ENCODE measurements around the gene TJP2. TPM values are rescaled to one million over a fixed set of nuclear protein-coding genes. Genes with fewer than 3 reads are reported as not detected.
A peak's percentile ranks its signal among the peaks of the same experiment; 100 is the strongest.
"Not testable (repeated sequence)": the region's sequence is repeated elsewhere in the genome, so short reads cannot be mapped to it uniquely, and the experiment has no call there.

Gene TJP2
- total and polyA plus RNA-seq, 4 experiments from 2014 or later = 2.4 to 10.3 (median 8.8) TPM

GRCh38 chr9:69158471-69158870 lies 15.6 kb upstream of the TJP2 start:
- Mint-ChIP-seq H3K4me1 (peaks cover 0 to 1% (median 0%) of the 10 kb centered on the region in 4 donors), H3K27ac (no peak overlapping the region), H3K9me3 (peaks cover 0 to 2% (median 0%) of the 10 kb centered on the region in 8 donors), H3K4me3 (no peak overlapping the region), H3K27me3 (no peaks in the 10 kb centered on the region), H3K36me3 (peaks cover 0 to 12% of the 10 kb centered on the region in 2 donors)
- DNase-seq = no peak
- intact Hi-C loops (cut with micrococcal nuclease) = no loop called here
- Histone ChIP-seq H3K36me3 (ENCODE audit: insufficient read depth, low read length) (no peaks in the 10 kb centered on the region), H3K4me1 (ENCODE audit: insufficient read depth, low read length) (no peaks in the 10 kb centered on the region), H3K4me3 (ENCODE audit: low read length in 2 of 2) (no peak overlapping the region), H3K27ac (ENCODE audit: low read depth, low read length) (no peak overlapping the region), H3K9me3 (ENCODE audit: control insufficient read depth in 1 of 2, low read length in 2 of 2) (no peaks in the 10 kb centered on the region), H3K27me3 (ENCODE audit: insufficient read depth, low read length) (no peaks in the 10 kb centered on the region)
- CTCF ChIA-PET (ENCODE audit: partially characterized antibody) = interaction anchor here (0.8 to 2.2 kb wide), 7 partner anchors 16 to 39 kb away, joined by 3 to 8 read pairs (median 6); no protein-coding TSS in a partner anchor
- POLR2A ChIA-PET (ENCODE audit: partially characterized antibody) = no interaction called here

- H3K36me3 ChIP-seq (ENCODE audit: insufficient read depth, low read length); H3K27ac Mint-ChIP-seq; H3K27ac ChIP-seq (ENCODE audit: low read depth, low read length); DNase-seq; H3K9me3 Mint-ChIP-seq; intact Hi-C loops (cut with micrococcal nuclease); POLR2A ChIA-PET (ENCODE audit: partially characterized antibody); H3K4me3 Mint-ChIP-seq; H3K4me3 ChIP-seq (ENCODE audit: low read length in 2 of 2); H3K9me3 ChIP-seq (ENCODE audit: control insufficient read depth in 1 of 2, low read length in 2 of 2); H3K27me3 ChIP-seq (ENCODE audit: insufficient read depth, low read length); H3K27me3 Mint-ChIP-seq; H3K36me3 Mint-ChIP-seq; H3K4me1 ChIP-seq (ENCODE audit: insufficient read depth, low read length): not testable (repeated sequence)
- H3K4me1 Mint-ChIP-seq = peaks cover 4 to 18% (median 6%) of the 10 kb centered on the region in 4 donors
- CTCF ChIA-PET (ENCODE audit: partially characterized antibody) = interaction anchor here (1.2 to 2.7 kb wide), 2 partner anchors 10 to 28 kb away, joined by 3 to 9 read pairs; no protein-coding TSS in a partner anchor
Observed at GRCh38 chr9:69164573-69164972, 9.5 kb upstream of the TJP2 start.

GRCh38 chr9:69165581-69165980 lies 8.5 kb upstream of the TJP2 start:
- Histone ChIP-seq H3K9me3 (ENCODE audit: control insufficient read depth in 1 of 2, low read length in 2 of 2) (no peaks in the 10 kb centered on the region), H3K4me3 (ENCODE audit: low read length in 2 of 2) (no peak overlapping the region), H3K27ac (ENCODE audit: low read depth, low read length) (no peak overlapping the region), H3K36me3 (ENCODE audit: insufficient read depth, low read length) (no peaks in the 10 kb centered on the region), H3K4me1 (ENCODE audit: insufficient read depth, low read length) (peaks cover 8% of the 10 kb centered on the region), H3K27me3 (ENCODE audit: insufficient read depth, low read length) (no peaks in the 10 kb centered on the region)
- POLR2A ChIA-PET (ENCODE audit: partially characterized antibody) = no interaction called here
- Mint-ChIP-seq H3K27ac (peak overlapping the region in 1 of 7 donors; percentile 70), H3K4me1 (peaks cover 5 to 18% (median 6%) of the 10 kb centered on the region in 4 donors), H3K27me3 (no peaks in the 10 kb centered on the region), H3K9me3 (peaks cover 0 to 2% (median 0%) of the 10 kb centered on the region in 8 donors), H3K4me3 (no peak overlapping the region), H3K36me3 (peaks cover 0 to 5% of the 10 kb centered on the region in 2 donors)
- intact Hi-C loops (cut with micrococcal nuclease) = loop anchor here (5.0 kb wide), 1 partner anchor 128 kb away; the partner anchor contains the start of gene FXN
- DNase-seq = no peak
- CTCF ChIA-PET (ENCODE audit: partially characterized antibody) = interaction anchor here (1.2 to 2.7 kb wide), 3 partner anchors 9 to 27 kb away, joined by 3 to 9 read pairs (median 3); no protein-coding TSS in a partner anchor

GRCh38 chr9:69168709-69169217 lies 5.3 kb upstream of the TJP2 start:
- peak; percentile 25 to 55 (median 40) for DNase-seq
- ChIA-PET CTCF (ENCODE audit: partially characterized antibody) (interaction anchor here (0.8 to 2.5 kb wide), 3 partner anchors 13 to 47 kb away, joined by 3 to 15 read pairs (median 3); no protein-coding TSS in a partner anchor), POLR2A (ENCODE audit: partially characterized antibody) (interaction anchor here (0.9 to 2.6 kb wide), 2 partner anchors 12 to 48 kb away, joined by 3 to 10 read pairs; no protein-coding TSS in a partner anchor)
- no peaks in the 10 kb centered on the region for H3K36me3 Mint-ChIP-seq
- peaks cover 9 to 27% (median 17%) of the 10 kb centered on the region in 4 donors for H3K4me1 Mint-ChIP-seq
- peaks cover 4 to 14% of the 10 kb centered on the region in 2 donors for H3K27me3 Mint-ChIP-seq
- Histone ChIP-seq H3K4me1 (ENCODE audit: insufficient read depth, low read length) (peaks cover 18% of the 10 kb centered on the region), H3K27me3 (ENCODE audit: insufficient read depth, low read length) (peaks cover 10% of the 10 kb centered on the region), H3K27ac (ENCODE audit: low read depth, low read length) (peak overlapping the region; percentile 22), H3K4me3 (ENCODE audit: low read length in 2 of 2) (peak overlapping the region in 1 of 2 donors; percentile 47), H3K9me3 (ENCODE audit: control insufficient read depth in 1 of 2, low read length in 2 of 2) (no peaks in the 10 kb centered on the region), H3K36me3 (ENCODE audit: insufficient read depth, low read length) (no peaks in the 10 kb centered on the region)
- intact Hi-C loops (cut with micrococcal nuclease) = loop anchor here (5.0 kb wide), 1 partner anchor 131 kb away; the partner anchor contains the start of gene FXN
- peak overlapping the region; percentile 86 to 95 (median 91) for H3K4me3 Mint-ChIP-seq
- no peaks in the 10 kb centered on the region for H3K9me3 Mint-ChIP-seq
- peak overlapping the region; percentile 41 to 95 (median 86) for H3K27ac Mint-ChIP-seq

- no peak overlapping the region for H3K27ac ChIP-seq (ENCODE audit: low read depth, low read length)
- intact Hi-C loops (cut with micrococcal nuclease) = loop anchor here (5.0 kb wide), 1 partner anchor 48 kb away; no protein-coding TSS in a partner anchor
- H3K27ac Mint-ChIP-seq = no peak overlapping the region
- peaks cover 17 to 38% (median 26%) of the 10 kb centered on the region in 4 donors for H3K4me1 Mint-ChIP-seq
- peaks cover 26% of the 10 kb centered on the region for H3K4me1 ChIP-seq (ENCODE audit: insufficient read depth, low read length)
- H3K4me3 Mint-ChIP-seq = no peak overlapping the region
- POLR2A ChIA-PET (ENCODE audit: partially characterized antibody) = interaction anchor here (2.6 kb wide), 1 partner anchor 11 kb away, joined by 10 read pairs; no protein-coding TSS in a partner anchor
- H3K36me3 Mint-ChIP-seq = no peaks in the 10 kb centered on the region
- H3K27me3 Mint-ChIP-seq = peaks cover 4 to 18% of the 10 kb centered on the region in 2 donors
- H3K9me3 ChIP-seq (ENCODE audit: control insufficient read depth in 1 of 2, low read length in 2 of 2) = no peaks in the 10 kb centered on the region
- peaks cover 10% of the 10 kb centered on the region for H3K27me3 ChIP-seq (ENCODE audit: insufficient read depth, low read length)
- no peak for DNase-seq
- no peaks in the 10 kb centered on the region for H3K9me3 Mint-ChIP-seq
- no peak overlapping the region for H3K4me3 ChIP-seq (ENCODE audit: low read length in 2 of 2)
- no peaks in the 10 kb centered on the region for H3K36me3 ChIP-seq (ENCODE audit: insufficient read depth, low read length)
- CTCF ChIA-PET (ENCODE audit: partially characterized antibody) = interaction anchor here (1.3 to 1.5 kb wide), 2 partner anchors 9 to 11 kb away, joined by 3 to 4 read pairs; no protein-coding TSS in a partner anchor
Observed at GRCh38 chr9:69170231-69170630, 3.8 kb upstream of the TJP2 start.

- Mint-ChIP-seq H3K27me3 (peaks cover 4 to 18% of the 10 kb centered on the region in 2 donors), H3K9me3 (no peaks in the 10 kb centered on the region), H3K4me3 (peak overlapping the region in 1 of 8 donors; percentile 21), H3K4me1 (peaks cover 19 to 42% (median 32%) of the 10 kb centered on the region in 4 donors), H3K36me3 (no peaks in the 10 kb centered on the region), H3K27ac (no peak overlapping the region)
- Histone ChIP-seq H3K9me3 (ENCODE audit: control insufficient read depth in 1 of 2, low read length in 2 of 2) (no peaks in the 10 kb centered on the region), H3K27me3 (ENCODE audit: insufficient read depth, low read length) (peaks cover 10% of the 10 kb centered on the region), H3K4me1 (ENCODE audit: insufficient read depth, low read length) (peaks cover 34% of the 10 kb centered on the region), H3K27ac (ENCODE audit: low read depth, low read length) (no peak overlapping the region), H3K4me3 (ENCODE audit: low read length in 2 of 2) (no peak overlapping the region), H3K36me3 (ENCODE audit: insufficient read depth, low read length) (no peaks in the 10 kb centered on the region)
- DNase-seq = no peak
- ChIA-PET CTCF (ENCODE audit: partially characterized antibody) (interaction anchor here (1.3 to 1.5 kb wide), 2 partner anchors 8 to 10 kb away, joined by 3 to 4 read pairs; no protein-coding TSS in a partner anchor), POLR2A (ENCODE audit: partially characterized antibody) (no interaction called here)
- intact Hi-C loops (cut with micrococcal nuclease) = loop anchor here (5.0 kb wide), 1 partner anchor 49 kb away; no protein-coding TSS in a partner anchor
Observed at GRCh38 chr9:69171049-69171448, 3.0 kb upstream of the TJP2 start.

- no peaks in the 10 kb centered on the region for H3K9me3 ChIP-seq (ENCODE audit: control insufficient read depth in 1 of 2, low read length in 2 of 2)
- Mint-ChIP-seq H3K27me3 (peaks cover 4 to 18% of the 10 kb centered on the region in 2 donors), H3K9me3 (no peaks in the 10 kb centered on the region), H3K4me1 (peaks cover 22 to 46% (median 34%) of the 10 kb centered on the region in 4 donors), H3K4me3 (no peak overlapping the region), H3K27ac (no peak overlapping the region), H3K36me3 (no peaks in the 10 kb centered on the region)
- H3K36me3 ChIP-seq (ENCODE audit: insufficient read depth, low read length) = no peaks in the 10 kb centered on the region
- intact Hi-C loops (cut with micrococcal nuclease) = loop anchor here (5.0 kb wide), 1 partner anchor 49 kb away; no protein-coding TSS in a partner anchor
- ChIA-PET CTCF (ENCODE audit: partially characterized antibody) (interaction anchor here (1.2 kb wide), 1 partner anchor 9 kb away, joined by 4 read pairs; no protein-coding TSS in a partner anchor), POLR2A (ENCODE audit: partially characterized antibody) (no interaction called here)
- peaks cover 10% of the 10 kb centered on the region for H3K27me3 ChIP-seq (ENCODE audit: insufficient read depth, low read length)
- H3K27ac ChIP-seq (ENCODE audit: low read depth, low read length) = no peak overlapping the region
- DNase-seq = no peak
- peaks cover 35% of the 10 kb centered on the region for H3K4me1 ChIP-seq (ENCODE audit: insufficient read depth, low read length)
- no peak overlapping the region for H3K4me3 ChIP-seq (ENCODE audit: low read length in 2 of 2)
Observed at GRCh38 chr9:69171517-69171916, 2.6 kb upstream of the TJP2 start.

Measured in CD4-positive, alpha-beta memory T cell (primary cell).